GM04504 (cell line): ENCODE measurements around the gene GTPBP4.
"Not testable (repeated sequence)": the region's sequence is repeated elsewhere in the genome, so short reads cannot be mapped to it uniquely, and the experiment has no call there.

ENCODE experiments used
- DNase-seq: peaks from one replicate; pipeline ENCODE4 v3.0.0-alpha.2; 2012; ENCODE audit warnings: low read depth

GTPBP4 gene

DNA sequence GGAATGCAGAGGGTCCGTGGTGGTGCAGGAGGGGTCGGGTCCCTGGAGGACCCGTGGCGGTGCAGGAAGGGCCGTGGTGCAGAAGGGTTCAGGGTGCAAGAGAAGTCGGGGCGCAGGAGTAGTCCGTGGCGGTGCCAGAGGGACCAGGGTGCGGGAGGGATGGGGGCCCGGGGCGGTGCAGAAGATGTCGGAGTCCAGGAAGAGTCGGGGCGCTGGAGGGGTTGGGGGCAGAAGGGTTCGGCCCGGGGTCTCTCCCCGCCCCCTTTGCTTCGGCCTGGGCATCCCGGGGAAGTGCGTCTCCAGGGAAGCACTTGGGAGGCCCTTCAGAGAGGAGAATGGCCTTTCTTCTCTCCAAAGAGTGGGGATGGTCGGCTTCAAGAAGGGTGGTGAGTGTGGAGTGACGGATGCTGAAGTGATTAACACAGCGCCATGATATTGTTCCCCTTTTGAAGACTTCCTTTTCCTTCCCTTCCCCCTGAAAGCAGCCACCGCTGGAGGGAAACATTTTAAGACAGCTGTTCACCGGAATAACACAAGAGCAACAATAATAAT, 68.9 kb downstream of the GTPBP4 start:
- DNase-seq = no peak

- DNase-seq = no peak
Measured at GRCh38 chr10:1058017-1058416, 69.8 kb downstream of the GTPBP4 start.

DNA sequence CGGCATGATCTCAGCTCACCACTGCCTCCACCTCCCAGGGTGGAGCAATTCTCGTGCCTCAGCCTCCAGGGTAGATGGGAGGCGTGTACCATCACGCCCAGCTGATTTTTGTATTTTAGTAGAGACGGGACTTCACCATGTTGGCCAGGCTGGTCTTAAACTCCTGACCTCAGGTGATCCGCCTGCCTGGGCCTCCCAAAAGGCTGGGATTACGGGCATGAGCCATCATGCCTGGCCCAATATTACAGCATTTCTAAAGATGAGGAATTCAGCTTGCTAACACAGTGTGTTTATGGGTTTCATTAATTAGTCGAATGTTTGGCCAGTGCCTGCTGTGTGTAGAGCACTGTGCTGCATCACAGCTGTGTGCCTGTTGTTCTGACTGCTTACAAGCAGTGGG, 71.7 kb downstream of the GTPBP4 start:
- DNase-seq = no peak

DNA sequence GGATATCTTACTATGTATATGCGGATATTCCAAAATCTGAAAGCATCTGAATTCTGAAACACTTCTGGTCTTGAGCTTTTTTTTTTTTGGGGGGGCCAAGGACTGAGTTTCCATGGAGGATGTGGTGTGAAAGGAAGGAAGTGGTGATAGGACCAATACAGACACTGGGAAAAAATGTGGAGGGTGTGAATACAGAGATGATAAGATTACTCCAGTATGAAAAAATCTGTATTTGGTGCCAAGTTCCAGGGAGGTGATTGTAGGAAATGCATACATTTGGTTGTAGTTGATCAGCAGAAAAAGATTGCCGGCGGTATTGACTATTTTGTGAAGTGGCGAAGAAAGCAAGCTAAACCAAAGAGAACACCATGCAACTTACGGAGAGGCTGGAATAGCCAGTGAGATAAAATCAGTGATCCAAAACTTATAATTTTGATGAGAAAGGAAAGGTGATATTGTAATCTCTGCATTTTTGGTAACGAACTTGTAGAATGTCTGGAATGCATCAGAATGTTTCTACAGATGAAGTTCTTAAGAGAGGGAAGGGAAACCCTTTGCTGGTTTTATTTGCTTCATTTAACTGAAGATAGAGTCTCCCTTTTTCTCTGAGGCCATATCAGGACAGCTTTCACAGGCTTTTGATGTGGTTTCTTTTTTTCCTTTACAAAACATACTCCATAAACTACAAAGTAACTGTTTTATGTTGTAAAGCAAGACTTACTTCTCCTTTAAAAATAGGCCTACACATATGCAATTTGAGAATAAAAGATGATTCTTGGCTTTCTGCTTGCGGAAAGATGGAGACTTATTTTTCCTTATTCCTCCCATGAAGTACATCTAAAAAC, 73.9 kb downstream of the GTPBP4 start:
- no peak for DNase-seq

- DNase-seq = no peak
Measured at GRCh38 chr10:1063232-1063865, 75.1 kb downstream of the GTPBP4 start.

DNA sequence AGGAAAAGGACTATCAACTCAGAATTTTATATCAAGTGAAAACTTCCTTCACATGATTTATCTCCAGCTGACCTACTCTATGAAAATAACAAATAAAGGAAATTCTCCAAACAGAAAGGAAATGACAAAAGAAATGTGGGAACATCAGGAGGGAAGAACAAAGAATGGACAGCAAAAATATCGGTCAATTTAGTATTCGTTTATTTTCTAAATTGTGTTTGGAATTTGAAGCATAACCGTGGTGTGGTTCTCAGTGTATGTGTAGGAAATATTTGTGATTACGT, 76.7 kb downstream of the GTPBP4 start:
- DNase-seq = no peak

DNA sequence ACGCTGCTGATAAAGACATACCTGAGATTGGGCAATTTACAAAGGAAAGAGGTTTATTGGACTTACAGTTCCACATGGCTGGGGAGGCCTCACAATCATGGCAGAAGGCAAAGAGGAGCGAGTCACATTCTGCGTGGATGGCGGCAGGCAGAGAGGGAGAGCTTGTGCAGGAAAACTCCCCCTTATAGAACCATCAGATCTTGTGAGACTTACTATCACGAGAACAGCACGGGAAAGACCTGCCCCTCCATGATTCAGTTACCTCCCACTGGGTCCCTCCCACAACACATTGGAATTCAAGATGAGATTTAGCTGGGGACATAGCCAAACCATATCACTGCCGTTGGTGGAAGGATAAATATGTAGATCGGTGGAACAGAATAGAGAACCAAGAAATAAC, 78.5 kb downstream of the GTPBP4 start:
- DNase-seq = not testable (repeated sequence)

GRCh38 chr10:1068380-1069361, 80.4 kb downstream of the GTPBP4 start:
- no peak for DNase-seq
